Suprapubic skin (tissue), 3 donors: ENCODE results near the gene MRO.

Experiments
- CTCF ChIP-seq, 2 donors: fragments of 200-600 bp in 1 of 2; fragments of 450-650 bp in 1 of 2; sonication (generic) in 1 of 2; IDR thresholded peaks; one replicate each; pipeline ENCODE4 v1.5.1; 2016 to 2019; ENCODE audit warnings: antibody characterized with exemption in 2 of 2, mild to moderate bottlenecking in 1 of 2, moderate library complexity in 1 of 2
- EP300 ChIP-seq: sonication (generic); formaldehyde crosslinking; IDR thresholded peaks from one replicate; pipeline ENCODE4 v1.6.1; 2017; ENCODE audit warnings: antibody characterized with exemption
- POLR2A ChIP-seq, 2 donors: fragments of 450-650 bp; IDR thresholded peaks; one replicate each; pipeline ENCODE4 v1.6.1; 2017; ENCODE audit warnings: antibody characterized with exemption in 2 of 2, mild to moderate bottlenecking in 2 of 2, moderate library complexity in 2 of 2

- TF ChIP-seq CTCF (IDR thresholded peaks at IDR 0.05) (no peak), EP300 (no peak), POLR2A (IDR thresholded peaks at IDR 0.05) (no peak)
Measured at GRCh38 chr18:50790948-50791347, 28.9 kb downstream of the MRO start.
